T-helper 1 cell treated with Interleukin-12 subunit alpha and Interleukin-12 subunit beta and Interleukin-4 antibody, amounts not matched to agents 30 ng/mL and 1 ng/mL, for 36 hours (primary cell): ENCODE results near the gene IGF1R. TPM values are rescaled to one million over a fixed set of nuclear protein-coding genes. Genes with fewer than 3 reads are reported as not detected.
"Not testable (repeated sequence)": the region's sequence is repeated elsewhere in the genome, so short reads cannot be mapped to it uniquely, and the experiment has no call there.

Experiments
- intact Hi-C: fragments of 100-400 bp; cut with micrococcal nuclease; formaldehyde crosslinking; loops from one replicate; pipeline ENCODE4 v1.15.1; 2024
- total RNA-seq: library from RNA; stranded (reverse); gene quantifications from 2 replicates; pipeline ENCODE4 v1.2.3, GENCODE V29; 2022

Gene IGF1R
- total RNA-seq, 1 donor from 2014 or later: 21.5 TPM

DNA sequence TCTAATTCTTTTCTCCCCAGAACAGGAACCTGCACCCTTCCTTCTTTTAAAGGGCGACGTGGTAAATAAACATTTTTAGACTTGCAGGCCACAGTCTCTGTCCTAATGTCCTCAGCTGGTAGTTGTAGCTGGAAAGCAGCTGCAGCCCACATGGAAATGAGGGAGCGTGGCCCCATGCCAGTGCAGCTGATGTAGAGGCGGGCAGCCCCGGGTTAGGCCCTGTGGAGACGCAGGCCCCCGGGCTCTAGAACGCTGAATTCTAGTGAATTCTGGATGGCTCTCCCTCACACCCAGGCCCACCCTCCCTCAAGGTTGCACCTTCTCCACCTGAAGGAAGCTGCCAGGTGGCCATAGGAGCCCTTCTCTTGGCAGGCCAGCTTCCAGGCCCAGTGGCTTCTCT, 307.0 kb downstream of the IGF1R start:
- intact Hi-C loops: no loop called here

DNA sequence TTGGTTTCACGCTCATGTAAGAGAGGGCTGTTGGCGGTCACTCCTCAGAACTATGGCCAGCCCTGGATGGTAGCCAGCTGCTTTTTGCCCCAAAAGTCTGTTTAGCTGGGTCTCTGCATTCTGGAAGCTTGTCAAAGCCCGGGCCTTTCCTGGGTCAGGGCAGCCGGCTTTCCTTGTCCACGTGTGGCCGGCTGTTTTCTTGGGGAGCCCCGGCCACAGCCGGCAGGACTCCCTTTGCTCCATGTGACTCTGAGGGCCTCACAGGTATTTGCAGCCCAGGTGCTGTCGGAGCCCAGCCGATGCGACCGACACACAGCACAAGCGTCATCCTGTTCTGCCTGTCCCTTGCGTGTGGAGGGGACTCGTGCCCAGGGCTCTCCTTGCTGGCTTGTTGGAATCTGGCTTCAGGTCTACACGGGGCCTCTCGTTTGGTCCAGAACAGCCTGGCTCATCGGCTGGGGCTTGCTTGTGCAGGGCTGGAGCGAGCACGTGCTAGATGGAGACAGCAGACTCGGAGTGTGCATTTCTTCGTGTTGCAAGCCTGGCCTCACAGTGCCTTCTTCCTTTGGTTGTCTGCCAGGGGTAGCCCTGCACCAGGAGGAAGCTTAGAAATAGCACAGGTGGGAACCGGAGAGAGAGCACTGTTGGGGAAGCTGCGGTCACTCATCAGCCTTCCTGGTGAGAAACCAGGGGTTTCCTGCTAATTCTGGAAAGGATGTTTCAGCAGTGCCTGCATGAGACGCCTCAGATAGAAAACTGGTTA, 307.8 kb downstream of the IGF1R start:
- intact Hi-C loops: no loop called here

DNA sequence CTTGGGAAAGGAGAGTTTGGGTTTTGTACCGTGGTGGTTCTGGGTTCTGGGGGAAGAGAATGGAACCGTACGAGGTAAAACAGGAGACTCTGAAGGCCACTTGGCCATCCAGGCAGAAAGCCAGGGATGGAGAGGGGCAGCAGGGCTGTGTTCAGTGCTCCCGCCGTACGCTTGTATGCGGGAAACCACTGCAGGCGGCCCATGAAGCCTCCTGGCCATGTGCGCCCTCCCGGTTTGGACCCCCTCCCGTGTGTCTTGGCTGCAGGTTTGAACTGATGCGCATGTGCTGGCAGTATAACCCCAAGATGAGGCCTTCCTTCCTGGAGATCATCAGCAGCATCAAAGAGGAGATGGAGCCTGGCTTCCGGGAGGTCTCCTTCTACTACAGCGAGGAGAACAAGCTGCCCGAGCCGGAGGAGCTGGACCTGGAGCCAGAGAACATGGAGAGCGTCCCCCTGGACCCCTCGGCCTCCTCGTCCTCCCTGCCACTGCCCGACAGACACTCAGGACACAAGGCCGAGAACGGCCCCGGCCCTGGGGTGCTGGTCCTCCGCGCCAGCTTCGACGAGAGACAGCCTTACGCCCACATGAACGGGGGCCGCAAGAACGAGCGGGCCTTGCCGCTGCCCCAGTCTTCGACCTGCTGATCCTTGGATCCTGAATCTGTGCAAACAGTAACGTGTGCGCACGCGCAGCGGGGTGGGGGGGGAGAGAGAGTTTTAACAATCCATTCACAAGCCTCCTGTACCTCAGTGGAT, 308.6 kb downstream of the IGF1R start:
- intact Hi-C loops: no loop called here

DNA sequence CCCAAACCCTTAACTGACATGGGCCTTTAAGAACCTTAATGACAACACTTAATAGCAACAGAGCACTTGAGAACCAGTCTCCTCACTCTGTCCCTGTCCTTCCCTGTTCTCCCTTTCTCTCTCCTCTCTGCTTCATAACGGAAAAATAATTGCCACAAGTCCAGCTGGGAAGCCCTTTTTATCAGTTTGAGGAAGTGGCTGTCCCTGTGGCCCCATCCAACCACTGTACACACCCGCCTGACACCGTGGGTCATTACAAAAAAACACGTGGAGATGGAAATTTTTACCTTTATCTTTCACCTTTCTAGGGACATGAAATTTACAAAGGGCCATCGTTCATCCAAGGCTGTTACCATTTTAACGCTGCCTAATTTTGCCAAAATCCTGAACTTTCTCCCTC, 309.3 kb downstream of the IGF1R start:
- intact Hi-C loops: no loop called here

GRCh38 chr15:98958076-98958475, 309.7 kb downstream of the IGF1R start:
- intact Hi-C loops: no loop called here

DNA sequence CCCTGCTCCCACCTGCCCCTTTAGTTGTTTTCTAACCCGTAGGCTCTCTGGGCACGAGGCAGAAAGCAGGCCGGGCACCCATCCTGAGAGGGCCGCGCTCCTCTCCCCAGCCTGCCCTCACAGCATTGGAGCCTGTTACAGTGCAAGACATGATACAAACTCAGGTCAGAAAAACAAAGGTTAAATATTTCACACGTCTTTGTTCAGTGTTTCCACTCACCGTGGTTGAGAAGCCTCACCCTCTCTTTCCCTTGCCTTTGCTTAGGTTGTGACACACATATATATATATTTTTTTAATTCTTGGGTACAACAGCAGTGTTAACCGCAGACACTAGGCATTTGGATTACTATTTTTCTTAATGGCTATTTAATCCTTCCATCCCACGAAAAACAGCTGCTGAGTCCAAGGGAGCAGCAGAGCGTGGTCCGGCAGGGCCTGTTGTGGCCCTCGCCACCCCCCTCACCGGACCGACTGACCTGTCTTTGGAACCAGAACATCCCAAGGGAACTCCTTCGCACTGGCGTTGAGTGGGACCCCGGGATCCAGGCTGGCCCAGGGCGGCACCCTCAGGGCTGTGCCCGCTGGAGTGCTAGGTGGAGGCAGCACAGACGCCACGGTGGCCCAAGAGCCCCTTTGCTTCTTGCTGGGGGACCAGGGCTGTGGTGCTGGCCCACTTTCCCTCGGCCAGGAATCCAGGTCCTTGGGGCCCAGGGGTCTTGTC, 310.7 kb downstream of the IGF1R start:
- intact Hi-C loops: no loop called here

DNA sequence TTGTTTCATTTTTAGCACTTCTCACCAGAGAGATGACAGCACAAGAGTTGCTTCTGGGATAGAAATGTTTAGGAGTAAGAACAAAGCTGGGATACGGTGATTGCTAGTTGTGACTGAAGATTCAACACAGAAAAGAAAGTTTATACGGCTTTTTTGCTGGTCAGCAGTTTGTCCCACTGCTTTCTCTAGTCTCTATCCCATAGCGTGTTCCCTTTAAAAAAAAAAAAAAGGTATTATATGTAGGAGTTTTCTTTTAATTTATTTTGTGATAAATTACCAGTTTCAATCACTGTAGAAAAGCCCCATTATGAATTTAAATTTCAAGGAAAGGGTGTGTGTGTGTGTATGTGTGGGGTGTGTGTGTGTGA, 311.3 kb downstream of the IGF1R start:
- intact Hi-C loops: no loop called here

GRCh38 chr15:98960555-98961050, 312.3 kb downstream of the IGF1R start:
- intact Hi-C loops: no loop called here

GRCh38 chr15:98963444-98963843, 315.1 kb downstream of the IGF1R start:
- intact Hi-C loops: no loop called here

DNA sequence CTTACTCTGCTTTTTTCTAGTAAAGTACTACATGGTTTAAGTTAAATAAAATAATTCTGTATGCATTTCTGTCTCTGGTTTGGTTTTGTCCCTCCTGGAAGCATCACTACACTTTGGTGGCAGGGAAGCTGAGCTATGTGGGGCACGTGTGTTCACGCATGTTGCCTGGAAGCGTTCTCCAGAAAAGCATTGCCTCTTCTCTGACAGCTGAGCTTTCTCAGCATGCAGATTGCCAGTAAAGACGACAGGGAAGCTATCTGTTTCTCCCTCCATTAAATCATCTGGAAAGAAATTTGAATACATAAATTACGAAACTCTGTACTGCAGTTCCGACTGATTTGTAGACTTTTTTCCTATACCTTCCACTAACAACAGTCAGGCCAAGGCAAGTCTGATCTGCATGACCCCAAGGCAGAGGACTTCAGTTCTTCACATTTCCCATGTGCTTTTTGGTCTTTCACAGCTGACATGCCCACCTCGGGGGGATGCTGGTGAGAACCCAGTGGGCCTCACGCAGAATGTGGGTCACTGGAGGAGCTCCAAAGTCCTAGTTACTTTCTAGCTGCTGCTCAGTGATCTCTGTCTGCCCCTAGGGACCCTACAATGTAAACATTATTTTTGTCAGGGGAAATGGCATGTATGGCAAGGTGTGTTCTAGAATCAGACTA, 316.3 kb downstream of the IGF1R start:
- intact Hi-C loops: no loop called here

- intact Hi-C loops: not testable (repeated sequence)
Observed at GRCh38 chr15:98965134-98965491, 316.8 kb downstream of the IGF1R start.

GRCh38 chr15:98965597-98965996, 317.3 kb downstream of the IGF1R start:
- intact Hi-C loops: no loop called here

GRCh38 chr15:98966091-98966787, 317.9 kb downstream of the IGF1R start:
- intact Hi-C loops: no loop called here

DNA sequence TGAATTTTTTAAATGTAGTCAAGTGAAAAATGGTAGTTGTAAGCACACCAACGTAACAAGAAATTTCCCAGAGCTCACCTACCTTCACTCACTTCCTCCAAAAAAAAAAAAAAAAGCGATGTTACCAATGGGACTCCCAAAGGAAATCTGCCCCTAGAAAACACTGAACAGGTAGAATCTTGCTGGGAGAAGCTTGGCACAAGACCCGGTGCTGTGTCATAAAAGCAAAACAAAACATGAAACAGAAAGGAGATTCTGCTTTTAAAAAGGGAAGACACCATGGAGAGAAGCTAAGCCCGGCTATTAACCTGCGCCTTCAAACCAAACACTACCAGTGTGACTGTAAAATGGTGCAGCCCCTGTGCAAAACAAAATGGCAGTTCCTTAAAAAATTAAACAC, 318.8 kb downstream of the IGF1R start:
- intact Hi-C loops: no loop called here

DNA sequence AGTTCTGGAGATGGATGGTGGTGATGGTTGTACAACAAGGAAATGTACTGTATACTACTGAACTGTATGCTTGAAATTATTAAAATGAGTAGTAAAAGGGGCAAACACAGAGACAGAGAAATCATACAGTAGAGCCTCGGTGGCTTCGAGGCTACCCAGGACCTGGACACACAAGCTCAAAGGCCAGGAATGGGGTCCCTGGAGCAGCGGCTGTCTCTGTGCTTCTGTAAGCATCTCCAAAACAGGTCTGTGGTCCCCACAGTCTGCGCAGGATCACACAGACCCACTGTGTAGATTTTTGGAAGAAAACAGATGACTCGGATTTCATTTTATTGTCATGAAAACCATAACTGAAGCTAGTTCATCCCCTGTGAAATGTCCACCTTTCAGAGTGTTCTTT, 319.6 kb downstream of the IGF1R start:
- intact Hi-C loops: no loop called here

- intact Hi-C loops: no loop called here
Observed at GRCh38 chr15:98968576-98968975, 320.2 kb downstream of the IGF1R start.

DNA sequence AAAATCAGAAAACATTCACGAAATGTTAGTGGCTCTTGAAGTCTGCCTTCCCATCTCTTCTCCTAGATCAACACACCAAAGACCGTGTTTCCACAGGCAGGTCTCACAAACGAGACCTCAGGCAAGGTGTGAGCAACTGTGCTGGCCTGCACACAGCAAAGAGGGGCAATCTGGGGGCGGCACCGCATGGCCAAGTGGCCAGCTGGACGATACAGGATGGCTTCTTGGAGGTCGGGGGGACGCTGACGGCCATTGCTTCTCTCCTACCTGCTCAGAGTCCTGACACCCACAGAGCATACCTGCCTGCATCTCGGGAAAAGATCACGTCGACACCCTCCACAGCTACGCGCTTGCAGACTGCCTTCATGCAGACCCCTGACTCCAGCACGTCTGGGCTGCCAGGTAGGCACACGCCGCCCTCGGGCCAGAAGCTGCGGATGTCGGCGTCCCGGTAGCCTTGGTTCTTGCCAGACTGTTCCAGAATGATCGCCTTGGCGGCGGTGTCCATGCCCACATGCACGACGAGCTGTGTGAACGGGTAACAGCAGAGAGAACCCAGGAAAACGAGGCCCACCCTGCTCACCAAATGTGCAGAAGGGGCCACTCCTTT, 320.9 kb downstream of the IGF1R start:
- intact Hi-C loops: no loop called here

- intact Hi-C loops: no loop called here
Observed at GRCh38 chr15:98970799-98971198, 322.5 kb downstream of the IGF1R start.

DNA sequence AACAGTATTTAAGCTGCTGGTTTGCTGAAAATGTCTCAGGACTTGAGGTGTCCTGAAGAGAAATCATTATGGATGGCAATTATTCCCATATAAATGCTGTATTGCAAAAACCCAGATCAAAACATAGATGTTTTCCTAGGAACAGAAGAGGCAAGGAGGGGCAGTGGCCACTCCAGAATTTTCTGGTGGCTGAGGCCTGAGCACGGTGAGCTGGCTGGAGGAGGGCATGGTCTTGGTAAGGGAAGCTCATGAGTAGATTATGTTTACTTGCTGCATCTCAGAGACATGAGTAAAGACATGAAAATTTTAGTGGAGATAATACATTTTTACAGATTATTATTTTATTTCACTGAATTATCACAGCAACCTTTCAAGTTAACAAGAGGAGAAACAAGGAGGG, 328.2 kb downstream of the IGF1R start:
- intact Hi-C loops: no loop called here

- intact Hi-C loops: no loop called here
Observed at GRCh38 chr15:98977441-98977840, 329.1 kb downstream of the IGF1R start.

DNA sequence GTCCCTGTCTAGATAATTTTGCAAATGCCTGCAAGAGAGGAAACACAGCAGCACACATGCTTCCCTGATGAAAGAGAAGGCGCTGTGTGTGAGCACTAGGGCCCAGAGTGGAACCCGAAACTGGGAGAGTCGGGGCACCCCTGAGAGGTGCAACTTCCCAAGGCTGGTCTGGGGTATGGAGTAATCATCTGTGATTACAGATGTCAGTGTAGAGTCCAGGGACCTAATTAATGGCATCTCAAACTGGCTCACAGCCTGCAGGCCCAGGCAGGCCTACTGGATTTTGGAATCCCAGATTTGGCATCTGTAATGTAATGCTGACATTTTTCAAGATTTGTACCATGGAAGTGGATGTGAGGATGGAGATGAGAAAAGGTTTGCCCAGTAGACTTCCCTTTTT, 329.8 kb downstream of the IGF1R start:
- intact Hi-C loops: no loop called here
